A549 (cell line): ENCODE data around the gene NCOA7. TPM values are rescaled to one million over a fixed set of nuclear protein-coding genes. Genes with fewer than 3 reads are reported as not detected.

Experiments used
- ATAC-seq, 2 experiments: fragments of 200-7000 bp in 1 of 2; fragments of >200 bp in 1 of 2; cut with Nextera tagmentation in 1 of 2; cut with Tn5 transposase in 1 of 2; 3 replicates each; pipeline versions ENCODE4 v1.8.0 to v1.9.1; 2018 to 2020; ENCODE audit warnings: mild to moderate bottlenecking in 1 of 2, moderate library complexity in 1 of 2
- CTCF ChIA-PET: fragments of 300-600 bp; sonication (Branson Sonifier 250); formaldehyde crosslinking; extraction: SDS; loops from one replicate; lab custom pipeline; 2021; ENCODE audit warnings: antibody characterized with exemption, inconsistent platforms; lab: Yijun Ruan, JAX
- POLR2A ChIA-PET: fragments of 350-600 bp; formaldehyde crosslinking; extraction: SDS; loops from one replicate; lab custom pipeline; 2021; ENCODE audit warnings: antibody characterized with exemption, inconsistent platforms; lab: Yijun Ruan, JAX
- DNase-seq, 2 experiments: peaks; one replicate each; pipeline versions ENCODE4 v3.0.0 to v3.0.0-alpha.2; 2011 to 2016; ENCODE audit warnings: low read depth in 1 of 2, low spot score in 1 of 2
- FAIRE-seq: peaks from 2 replicates; lab custom pipeline; 2011; peaks lifted over from hg19 to GRCh38; lab: Jason Lieb, UNC
- H3K27ac ChIP-seq, 2 experiments: fragments of >200 bp; sonication (Bioruptor Twin); formaldehyde crosslinking; 3 replicates each; pipeline ENCODE4 v1.5.1; 2016 to 2017
- H3K4me1 ChIP-seq: fragments of >200 bp; sonication (Bioruptor Twin); formaldehyde crosslinking; 3 replicates; pipeline ENCODE4 v1.6.1; 2016
- H3K4me2 ChIP-seq: fragments of >200 bp; sonication (Bioruptor Twin); formaldehyde crosslinking; 3 replicates; pipeline ENCODE4 v1.6.1; 2016
- H3K4me3 ChIP-seq: fragments of >200 bp; sonication (Bioruptor Twin); formaldehyde crosslinking; 3 replicates; pipeline ENCODE4 v1.5.1; 2016
- H3K9me3 ChIP-seq: fragments of >200 bp; sonication (Bioruptor Twin); formaldehyde crosslinking; 3 replicates; pipeline ENCODE4 v1.6.1; 2016
- BHLHE40 ChIP-seq: IDR thresholded peaks from 2 replicates; pipeline ENCODE4 v1.6.1; 2012; ENCODE audit warnings: low read depth, low read length, inconsistent platforms
- CBX2 ChIP-seq: fragments of 200-600 bp; sonication (generic); IDR thresholded peaks from 2 replicates; pipeline ENCODE4 v1.6.1; 2016; ENCODE audit warnings: low read depth, mild to moderate bottlenecking, borderline replicate concordance
- CBX8 ChIP-seq: fragments of 200-600 bp; sonication (generic); IDR thresholded peaks from 2 replicates; pipeline ENCODE4 v1.6.1; 2016
- CEBPB ChIP-seq, 2 experiments: fragments of >200 bp in 1 of 2; sonication (Bioruptor Twin) in 1 of 2; formaldehyde crosslinking in 1 of 2; IDR thresholded peaks; 2 replicates each; pipeline ENCODE4 v1.6.1; 2012 to 2016
- CHD2 ChIP-seq: fragments of 150-350 bp; IDR thresholded peaks from 2 replicates; pipeline ENCODE4 v1.6.1; 2014; ENCODE audit warnings: low read length; ENCODE audit not compliant: partially characterized antibody
- FOXS1 ChIP-seq: fragments of 250-450 bp; sonication (Bioruptor Pico); IDR thresholded peaks from 2 replicates; pipeline ENCODE4 v1.5.0; 2020; ENCODE audit warnings: mild to moderate bottlenecking, moderate library complexity
- HDAC2 ChIP-seq: fragments of 200-600 bp; sonication (generic); IDR thresholded peaks from 2 replicates; pipeline ENCODE4 v1.6.1; 2016
- HEYL ChIP-seq: fragments of 250-450 bp; sonication (Bioruptor Pico); IDR thresholded peaks from 2 replicates; pipeline ENCODE4 v1.8.0; 2021; ENCODE audit warnings: mild to moderate bottlenecking, moderate library complexity
- JUNB ChIP-seq: fragments of >200 bp; sonication (Bioruptor Twin); formaldehyde crosslinking; IDR thresholded peaks from 2 replicates; pipeline ENCODE4 v1.6.1; 2016
- KDM1A ChIP-seq: fragments of 200-600 bp; sonication (generic); IDR thresholded peaks from 2 replicates; pipeline ENCODE4 v1.6.1; 2016; ENCODE audit warnings: low read depth, mild to moderate bottlenecking
- KDM5A ChIP-seq: fragments of 200-600 bp; sonication (generic); IDR thresholded peaks from 2 replicates; pipeline ENCODE4 v1.6.1; 2016; ENCODE audit warnings: antibody characterized with exemption, mild to moderate bottlenecking
- MAFK ChIP-seq: fragments of 450-650 bp; IDR thresholded peaks from 2 replicates; pipeline ENCODE4 v1.6.1; 2014; ENCODE audit not compliant: partially characterized antibody
- MAZ ChIP-seq: fragments of 150-350 bp; IDR thresholded peaks from 2 replicates; pipeline ENCODE4 v1.6.1; 2014; ENCODE audit warnings: antibody characterized with exemption, low read depth, low read length, borderline replicate concordance
- NPAS2 ChIP-seq: fragments of 250-450 bp; sonication (Bioruptor Pico); IDR thresholded peaks from 2 replicates; pipeline ENCODE4 v1.8.0; 2022; ENCODE audit warnings: mild to moderate bottlenecking, moderate library complexity, borderline replicate concordance
- POLR2AphosphoS2 ChIP-seq: conservative IDR thresholded peaks from 2 replicates; pipeline ENCODE4 v1.6.1; 2012; ENCODE audit warnings: low read length, improper control_type of control experiment, inconsistent platforms
- RNF2 ChIP-seq: fragments of 200-600 bp; sonication (generic); IDR thresholded peaks from 2 replicates; pipeline ENCODE4 v1.6.1; 2016; ENCODE audit warnings: low read depth, mild to moderate bottlenecking, antibody characterized with exemption, moderate library complexity, borderline replicate concordance
- TFCP2L1 ChIP-seq: fragments of 250-450 bp; sonication (Bioruptor Pico); IDR thresholded peaks from 2 replicates; pipeline ENCODE4 v1.5.0; 2021; ENCODE audit warnings: mild to moderate bottlenecking
- ZFP36 ChIP-seq: fragments of 450-650 bp; IDR thresholded peaks from 2 replicates; pipeline ENCODE4 v1.6.1; 2014; ENCODE audit warnings: borderline replicate concordance; ENCODE audit not compliant: partially characterized antibody
- ZNF302 ChIP-seq: fragments of 250-450 bp; sonication (Bioruptor Pico); IDR thresholded peaks from 2 replicates; pipeline ENCODE4 v1.9.0; 2021; ENCODE audit warnings: inconsistent platforms, mild to moderate bottlenecking, moderate library complexity
- WGBS: methylation state at CpG from one replicate; pipeline ENCODE4 v1.1.6; 2017; ENCODE audit errors: missing lambda C conversion rate; 5-methylcytosine and 5-hydroxymethylcytosine counted together
- polyA plus RNA-seq, 4 experiments: library from polyadenylated mRNA; depleted of rRNA in 3 of 4; stranded (reverse); fragments of >200 nt; fragmentation: RNase III in 1 of 4; extraction: RNeasy Plus Mini Kit Qiagen cat#74134 plus additional on column Dnase treatment in 1 of 4; gene quantifications; 2 replicates in 3 of 4; 3 replicates in 1 of 4; pipeline ENCODE4 v1.2.3, GENCODE V29; 2011 to 2017
- TF ChIP-seq, protein P1 (sequence below): fragments of >200 bp; sonication (Bioruptor Twin); formaldehyde crosslinking; IDR thresholded peaks from 3 replicates; pipeline ENCODE4 v1.5.1; 2016
- TF ChIP-seq, protein P2 (sequence below): IDR thresholded peaks from 2 replicates; pipeline ENCODE4 v1.6.1; 2012; ENCODE audit warnings: low read depth, borderline replicate concordance
- TF ChIP-seq, protein P3 (sequence below): fragments of 200-600 bp; sonication (generic); IDR thresholded peaks from 2 replicates; pipeline ENCODE4 v1.6.1; 2016; ENCODE audit warnings: antibody characterized with exemption, mild to moderate bottlenecking, moderate library complexity

Gene NCOA7
- polyA plus RNA-seq, 2 of the 4 experiments (the other 2 are of a cell fraction), result 66.4 to 195 TPM

DNA sequence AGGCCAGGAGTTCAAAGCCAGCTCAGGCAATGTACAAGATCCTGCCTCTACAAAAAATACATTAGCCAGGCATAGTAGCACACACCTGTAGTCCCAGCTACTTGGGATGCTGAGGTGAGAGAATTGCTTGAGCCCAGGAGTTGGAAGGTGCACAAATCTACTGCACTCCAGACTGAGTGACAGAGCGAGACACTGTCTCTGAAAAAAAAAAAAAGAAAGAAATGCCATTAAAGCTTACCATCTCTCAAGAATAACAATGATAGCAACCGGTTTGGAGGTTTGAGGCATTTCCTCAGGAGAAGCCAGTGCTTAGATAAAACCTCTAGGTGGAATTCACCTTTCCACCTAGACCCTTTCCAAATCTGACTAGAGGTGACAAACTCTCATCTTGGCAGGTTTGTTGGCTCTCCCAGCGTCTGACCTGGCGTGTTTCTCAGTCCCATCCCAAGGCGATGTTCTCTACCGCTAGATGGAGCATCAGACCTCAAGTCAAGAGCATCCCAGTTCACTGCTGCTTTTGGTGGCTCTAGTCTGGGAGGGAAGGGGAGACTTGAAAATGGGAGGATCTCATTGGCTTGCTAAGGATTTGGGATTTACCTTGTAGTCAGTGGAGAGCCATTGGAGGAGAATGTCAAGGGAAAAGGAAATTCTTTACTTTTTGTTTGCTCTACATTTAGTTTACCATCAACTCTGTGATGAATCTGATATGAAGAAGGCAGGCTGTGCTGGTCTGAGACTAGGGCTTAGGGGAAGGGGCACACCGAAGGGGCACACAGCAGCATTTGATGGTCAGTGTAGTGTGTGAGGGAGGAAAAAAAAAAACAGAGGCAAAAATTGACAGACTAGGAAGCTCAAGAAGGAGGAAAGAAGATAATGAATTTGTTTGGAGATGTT, 67.9 kb downstream of the NCOA7 start (continued):
- TF ChIP-seq, protein P1, sequence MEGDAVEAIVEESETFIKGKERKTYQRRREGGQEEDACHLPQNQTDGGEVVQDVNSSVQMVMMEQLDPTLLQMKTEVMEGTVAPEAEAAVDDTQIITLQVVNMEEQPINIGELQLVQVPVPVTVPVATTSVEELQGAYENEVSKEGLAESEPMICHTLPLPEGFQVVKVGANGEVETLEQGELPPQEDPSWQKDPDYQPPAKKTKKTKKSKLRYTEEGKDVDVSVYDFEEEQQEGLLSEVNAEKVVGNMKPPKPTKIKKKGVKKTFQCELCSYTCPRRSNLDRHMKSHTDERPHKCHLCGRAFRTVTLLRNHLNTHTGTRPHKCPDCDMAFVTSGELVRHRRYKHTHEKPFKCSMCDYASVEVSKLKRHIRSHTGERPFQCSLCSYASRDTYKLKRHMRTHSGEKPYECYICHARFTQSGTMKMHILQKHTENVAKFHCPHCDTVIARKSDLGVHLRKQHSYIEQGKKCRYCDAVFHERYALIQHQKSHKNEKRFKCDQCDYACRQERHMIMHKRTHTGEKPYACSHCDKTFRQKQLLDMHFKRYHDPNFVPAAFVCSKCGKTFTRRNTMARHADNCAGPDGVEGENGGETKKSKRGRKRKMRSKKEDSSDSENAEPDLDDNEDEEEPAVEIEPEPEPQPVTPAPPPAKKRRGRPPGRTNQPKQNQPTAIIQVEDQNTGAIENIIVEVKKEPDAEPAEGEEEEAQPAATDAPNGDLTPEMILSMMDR, result peak; percentile 74
- TF ChIP-seq ZFP36 (no peak), JUNB (no peak), CHD2 (no peak), CBX2 (no peak), CBX8 (no peak), ZNF302 (CRISPR knock-in tag) (no peak), HEYL (no peak), MAFK (no peak)
- TF ChIP-seq, protein P2, sequence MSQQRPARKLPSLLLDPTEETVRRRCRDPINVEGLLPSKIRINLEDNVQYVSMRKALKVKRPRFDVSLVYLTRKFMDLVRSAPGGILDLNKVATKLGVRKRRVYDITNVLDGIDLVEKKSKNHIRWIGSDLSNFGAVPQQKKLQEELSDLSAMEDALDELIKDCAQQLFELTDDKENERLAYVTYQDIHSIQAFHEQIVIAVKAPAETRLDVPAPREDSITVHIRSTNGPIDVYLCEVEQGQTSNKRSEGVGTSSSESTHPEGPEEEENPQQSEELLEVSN, result peak; percentile 19; the same call in 1 of the 2 replicates

DNA sequence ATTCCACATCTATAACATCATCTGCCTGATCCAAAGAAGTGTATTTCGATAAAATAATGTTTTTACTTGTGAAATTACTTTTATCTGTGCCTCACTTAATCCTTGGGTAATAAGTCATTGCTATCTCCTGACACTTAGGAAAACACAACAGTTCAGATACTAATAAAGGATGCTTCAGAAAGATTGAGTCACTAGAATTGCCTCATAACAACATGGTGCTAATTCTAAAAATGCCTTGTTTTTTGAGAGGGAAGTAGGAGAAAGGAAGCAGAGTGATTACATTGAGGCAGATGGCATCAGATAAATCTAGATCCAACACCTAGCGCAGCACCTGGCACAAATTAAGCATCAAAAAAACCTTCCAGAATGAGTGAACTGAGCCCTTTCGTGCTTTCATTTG, 69.0 kb downstream of the NCOA7 start:
- WGBS, result 62% methylated on average over 3 of the region's 3 CpGs
- no peak for DNase-seq
- peaks cover 17% of the 10 kb centered on the region for H3K4me1 ChIP-seq
- ChIA-PET POLR2A (no interaction called here), CTCF (interaction anchor here (0.6 to 8.2 kb wide), 16 partner anchors 12 to 1256 kb away, joined by 3 to 112 read pairs (median 4); partner anchors contain the start of gene HINT3)
- TF ChIP-seq CEBPB (IDR thresholded peaks at IDR 0.05) (no peak), BHLHE40 (no peak), KDM1A (no peak), RNF2 (no peak), POLR2AphosphoS2 (no peak), TFCP2L1 (CRISPR knock-in tag) (no peak), KDM5A (no peak), MAZ (no peak), NPAS2 (CRISPR knock-in tag) (no peak), FOXS1 (CRISPR knock-in tag) (no peak), HDAC2 (no peak)
- TF ChIP-seq, protein P3, sequence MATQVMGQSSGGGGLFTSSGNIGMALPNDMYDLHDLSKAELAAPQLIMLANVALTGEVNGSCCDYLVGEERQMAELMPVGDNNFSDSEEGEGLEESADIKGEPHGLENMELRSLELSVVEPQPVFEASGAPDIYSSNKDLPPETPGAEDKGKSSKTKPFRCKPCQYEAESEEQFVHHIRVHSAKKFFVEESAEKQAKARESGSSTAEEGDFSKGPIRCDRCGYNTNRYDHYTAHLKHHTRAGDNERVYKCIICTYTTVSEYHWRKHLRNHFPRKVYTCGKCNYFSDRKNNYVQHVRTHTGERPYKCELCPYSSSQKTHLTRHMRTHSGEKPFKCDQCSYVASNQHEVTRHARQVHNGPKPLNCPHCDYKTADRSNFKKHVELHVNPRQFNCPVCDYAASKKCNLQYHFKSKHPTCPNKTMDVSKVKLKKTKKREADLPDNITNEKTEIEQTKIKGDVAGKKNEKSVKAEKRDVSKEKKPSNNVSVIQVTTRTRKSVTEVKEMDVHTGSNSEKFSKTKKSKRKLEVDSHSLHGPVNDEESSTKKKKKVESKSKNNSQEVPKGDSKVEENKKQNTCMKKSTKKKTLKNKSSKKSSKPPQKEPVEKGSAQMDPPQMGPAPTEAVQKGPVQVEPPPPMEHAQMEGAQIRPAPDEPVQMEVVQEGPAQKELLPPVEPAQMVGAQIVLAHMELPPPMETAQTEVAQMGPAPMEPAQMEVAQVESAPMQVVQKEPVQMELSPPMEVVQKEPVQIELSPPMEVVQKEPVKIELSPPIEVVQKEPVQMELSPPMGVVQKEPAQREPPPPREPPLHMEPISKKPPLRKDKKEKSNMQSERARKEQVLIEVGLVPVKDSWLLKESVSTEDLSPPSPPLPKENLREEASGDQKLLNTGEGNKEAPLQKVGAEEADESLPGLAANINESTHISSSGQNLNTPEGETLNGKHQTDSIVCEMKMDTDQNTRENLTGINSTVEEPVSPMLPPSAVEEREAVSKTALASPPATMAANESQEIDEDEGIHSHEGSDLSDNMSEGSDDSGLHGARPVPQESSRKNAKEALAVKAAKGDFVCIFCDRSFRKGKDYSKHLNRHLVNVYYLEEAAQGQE, result no peak
- TF ChIP-seq, protein P2, result no peak
- no peak for FAIRE-seq
- 0 out of 3 replicates have a peak overlapping the region, but pooled peaks have one; percentile 23 for H3K4me2 ChIP-seq
- H3K4me3 ChIP-seq, result no peak overlapping the region
- H3K27ac ChIP-seq, result peak overlapping the region in 1 of 2 experiments; percentile 64; a peak in 3 of 6 replicates
- no peak for ATAC-seq
- no peaks in the 10 kb centered on the region for H3K9me3 ChIP-seq
